SK-N-SH (cell line): Measurements from ENCODE around the gene CTBS. TPM values are rescaled to one million over a fixed set of nuclear protein-coding genes. Genes with fewer than 3 reads are reported as not detected.

Source experiments
- CTCF ChIA-PET: fragments of 300-600, 350-600 bp; formaldehyde crosslinking; extraction: SDS; loops from one replicate; lab custom pipeline; 2021; lab: Yijun Ruan, JAX
- POLR2A ChIA-PET: fragments of 350-600 bp; sonication (Branson Sonifier 250); formaldehyde crosslinking; extraction: SDS; loops from one replicate; lab custom pipeline; 2020; ENCODE audit warnings: antibody characterized with exemption, inconsistent platforms; lab: Yijun Ruan, JAX
- DNase-seq: peaks from one replicate; pipeline ENCODE4 v3.0.0; 2012
- H2AFZ ChIP-seq: fragments of 200-600 bp; sonication (generic); 2 replicates; pipeline ENCODE4 v1.8.1; 2016; ENCODE audit warnings: antibody characterized with exemption, mild to moderate bottlenecking, low read depth
- H3F3A ChIP-seq: fragments of 200-600 bp; sonication (generic); replicated peaks from 2 replicates; pipeline ENCODE3; 2016; ENCODE audit warnings: antibody characterized with exemption, mild to moderate bottlenecking; ENCODE audit not compliant: insufficient read depth
- H3K27ac ChIP-seq, 2 experiments: fragments of 200-500 bp in 1 of 2; fragments of 200-600 bp in 1 of 2; sonication (Bioruptor generic) in 1 of 2; sonication (generic), shearing (Covaris generic) in 1 of 2; 2 replicates each; pipeline versions ENCODE4 v1.5.1 to v1.6.1; 2014 to 2016; ENCODE audit warnings: low read depth in 2 of 2, inconsistent platforms in 1 of 2, low read length in 1 of 2, mild to moderate bottlenecking in 1 of 2, mixed read lengths in 1 of 2
- H3K27me3 ChIP-seq: fragments of 200-600 bp; sonication (generic), shearing (Covaris generic); 2 replicates; pipeline ENCODE4 v1.6.1; 2016; ENCODE audit warnings: mixed run types; ENCODE audit not compliant: insufficient read depth
- H3K36me3 ChIP-seq, 2 experiments: fragments of 200-500 bp in 1 of 2; fragments of 200-600 bp in 1 of 2; sonication (Bioruptor generic) in 1 of 2; sonication (generic) in 1 of 2; replicated peaks in 1 of 2; 2 replicates each; pipeline versions ENCODE3 to v1.5.1; 2014 to 2016; ENCODE audit warnings: low read length in 1 of 2, mild to moderate bottlenecking in 1 of 2; ENCODE audit not compliant: insufficient read depth in 2 of 2, control insufficient read depth in 1 of 2
- H3K4me1 ChIP-seq, 2 experiments: fragments of 200-500 bp in 1 of 2; fragments of 200-600 bp in 1 of 2; sonication (Bioruptor generic) in 1 of 2; sonication (generic), shearing (Covaris generic) in 1 of 2; 2 replicates each; pipeline versions ENCODE4 v1.5.1 to v1.6.1; 2014 to 2016; ENCODE audit warnings: low read depth in 1 of 2, low read length in 1 of 2, mixed run types in 1 of 2; ENCODE audit not compliant: insufficient read depth in 2 of 2, control insufficient read depth in 1 of 2
- H3K4me2 ChIP-seq: fragments of 200-600 bp; sonication (generic), shearing (Covaris generic); 2 replicates; pipeline ENCODE4 v1.6.1; 2017; ENCODE audit warnings: mixed run types
- H3K4me3 ChIP-seq, 2 experiments: fragments of 200-500 bp in 1 of 2; fragments of 200-600 bp in 1 of 2; sonication (Bioruptor generic) in 1 of 2; sonication (generic), shearing (Covaris generic) in 1 of 2; 2 replicates each; pipeline versions ENCODE4 v1.5.1 to v1.8.1; 2014 to 2016; ENCODE audit warnings: low read depth in 2 of 2, inconsistent platforms in 1 of 2, low read length in 1 of 2, mild to moderate bottlenecking in 1 of 2, mixed read lengths in 1 of 2, moderate library complexity in 1 of 2
- H3K79me2 ChIP-seq: fragments of 200-600 bp; sonication (generic); 2 replicates; pipeline ENCODE4 v1.8.1; 2017; ENCODE audit warnings: mild to moderate bottlenecking; ENCODE audit not compliant: insufficient read depth
- H3K9ac ChIP-seq: fragments of 200-600 bp; sonication (generic); 2 replicates; pipeline ENCODE4 v1.6.1; 2017; ENCODE audit warnings: mixed run types
- H3K9me2 ChIP-seq: fragments of 200-600 bp; sonication (generic); 2 replicates; pipeline ENCODE4 v1.6.1; 2017; ENCODE audit warnings: mixed run types
- H3K9me3 ChIP-seq: fragments of 200-600 bp; sonication (generic); 2 replicates; pipeline ENCODE4 v1.6.1; 2017; ENCODE audit warnings: mixed run types, mild to moderate bottlenecking, moderate library complexity
- H4K20me1 ChIP-seq: fragments of 200-600 bp; sonication (generic); 2 replicates; pipeline ENCODE4 v1.6.1; 2017; ENCODE audit warnings: mild to moderate bottlenecking, mixed run types; ENCODE audit not compliant: insufficient read depth
- ELF1 ChIP-seq: IDR thresholded peaks from 2 replicates; pipeline ENCODE4 v1.4.0; 2012
- FOXJ3 ChIP-seq: sonication (generic); formaldehyde crosslinking; IDR thresholded peaks from 2 replicates; pipeline ENCODE4 v1.5.1; 2020; ENCODE audit warnings: mild to moderate bottlenecking, missing genetic modification reagents
- FOXM1 ChIP-seq: IDR thresholded peaks from 2 replicates; pipeline ENCODE4 v1.4.0; 2012; ENCODE audit warnings: low read depth, mild to moderate bottlenecking
- GATA2 ChIP-seq: sonication (generic); formaldehyde crosslinking; IDR thresholded peaks from 2 replicates; pipeline ENCODE4 v1.5.0; 2020; ENCODE audit warnings: mild to moderate bottlenecking, missing genetic modification reagents
- JUND ChIP-seq: IDR thresholded peaks from 2 replicates; pipeline ENCODE4 v1.4.0; 2012
- NFIC ChIP-seq: IDR thresholded peaks from 2 replicates; pipeline ENCODE4 v1.4.0; 2012; ENCODE audit warnings: borderline replicate concordance
- SIN3A ChIP-seq: IDR thresholded peaks from 2 replicates; pipeline ENCODE4 v1.6.1; 2012; ENCODE audit warnings: low read depth, mild to moderate bottlenecking, low read length, moderate library complexity, borderline replicate concordance
- WGBS: methylation state at CpG from one replicate; pipeline ENCODE4 v1.1.6; 2017; ENCODE audit warnings: low lambda C conversion rate; 5-methylcytosine and 5-hydroxymethylcytosine counted together
- polyA plus RNA-seq, 3 experiments: library from polyadenylated mRNA; depleted of rRNA; stranded (reverse); fragments of >200 nt; gene quantifications; 2 replicates each; pipeline ENCODE4 v1.2.3, GENCODE V29; 2012
- TF ChIP-seq, protein P1 (sequence below): IDR thresholded peaks from 2 replicates; pipeline ENCODE4; 2012
- TF ChIP-seq, protein P2 (sequence below): IDR thresholded peaks from 2 replicates; pipeline ENCODE4 v1.6.1; 2012; ENCODE audit warnings: mild to moderate bottlenecking, low read depth, low read length, moderate library complexity

The CTBS gene
- polyA plus RNA-seq, 1 of the 3 experiments (the other 2 are of a cell fraction): 16.6 TPM

DNA sequence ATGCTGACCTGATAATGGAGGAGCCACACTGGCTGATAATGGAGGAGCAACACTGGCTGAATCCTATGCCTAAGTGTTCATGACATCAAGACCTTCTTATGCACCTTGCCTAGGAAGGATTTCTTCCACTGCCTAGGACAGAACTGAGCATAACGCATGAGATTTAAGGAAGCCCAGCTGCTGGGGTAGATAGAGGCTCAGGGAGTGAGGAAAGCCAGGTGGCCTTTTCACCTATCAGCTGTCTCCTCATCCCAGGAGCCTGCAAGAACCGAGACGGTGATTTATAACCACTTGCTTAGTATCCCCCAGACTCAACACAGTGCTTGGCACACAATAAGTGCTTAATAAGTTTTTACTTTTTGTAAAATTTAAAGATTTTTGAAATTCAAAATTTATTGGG, 7.4 kb upstream of the CTBS start:
- WGBS: 96% methylated on average over 3 of the region's 3 CpGs
- no peak for TF ChIP-seq FOXJ3 (CRISPR knock-in tag)

DNA sequence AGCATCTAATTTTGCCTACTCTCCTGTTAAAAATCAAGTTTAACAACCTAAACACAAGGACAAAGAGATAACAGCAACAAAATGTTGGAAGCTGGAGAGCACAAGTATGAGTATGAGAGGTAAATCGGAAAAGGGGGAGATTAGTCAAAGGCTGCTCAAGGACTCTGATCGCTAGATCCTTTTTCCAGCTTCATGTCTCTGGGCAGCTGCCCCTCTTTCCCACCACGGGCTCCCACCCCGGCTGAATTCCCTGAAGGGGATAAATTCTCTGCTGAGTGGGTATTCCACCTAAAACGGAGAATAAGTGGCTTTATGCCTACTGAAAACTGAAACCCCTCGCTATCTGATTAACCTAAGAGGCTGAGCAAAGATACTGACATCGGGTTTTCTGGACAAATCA, 696 bp upstream of the CTBS start:
- CTCF ChIA-PET: interaction anchor here (1.8 kb wide), 1 partner anchor 46 kb away, joined by 12 read pairs; no protein-coding TSS in a partner anchor
- Histone ChIP-seq H3K27me3 (no peaks in the 10 kb centered on the region), H3F3A (no peaks in the 10 kb centered on the region), H4K20me1 (no peaks in the 10 kb centered on the region), H3K27ac (peak overlapping the region; percentile 51 to 78; a peak in 3 of 4 replicates), H3K4me1 (peaks cover 6 to 14% of the 10 kb centered on the region in 2 experiments; a peak in 3 of 4 replicates), H2AFZ (peak overlapping the region; percentile 95), H3K36me3 (peaks cover 6% of the 10 kb centered on the region in 2 experiments), H3K79me2 (peaks cover 29% of the 10 kb centered on the region), H3K9me2 (no peaks in the 10 kb centered on the region), H3K4me3 (peak overlapping the region; percentile 78 to 79), H3K9me3 (no peaks in the 10 kb centered on the region), H3K9ac (peak overlapping the region; percentile 37), H3K4me2 (peak overlapping the region; percentile 79)
- DNase-seq: peak; percentile 26
- POLR2A ChIA-PET: interaction anchor here (1.0 to 1.9 kb wide), 3 partner anchors 44 to 498 kb away, joined by 3 to 12 read pairs (median 4); partner anchors contain the start of genes GNG5 and SPATA1
- 41% methylated on average over 7 of the region's 7 CpGs for WGBS
- no peak for TF ChIP-seq SIN3A
- TF ChIP-seq FOXM1: no peak
- TF ChIP-seq, protein P1, sequence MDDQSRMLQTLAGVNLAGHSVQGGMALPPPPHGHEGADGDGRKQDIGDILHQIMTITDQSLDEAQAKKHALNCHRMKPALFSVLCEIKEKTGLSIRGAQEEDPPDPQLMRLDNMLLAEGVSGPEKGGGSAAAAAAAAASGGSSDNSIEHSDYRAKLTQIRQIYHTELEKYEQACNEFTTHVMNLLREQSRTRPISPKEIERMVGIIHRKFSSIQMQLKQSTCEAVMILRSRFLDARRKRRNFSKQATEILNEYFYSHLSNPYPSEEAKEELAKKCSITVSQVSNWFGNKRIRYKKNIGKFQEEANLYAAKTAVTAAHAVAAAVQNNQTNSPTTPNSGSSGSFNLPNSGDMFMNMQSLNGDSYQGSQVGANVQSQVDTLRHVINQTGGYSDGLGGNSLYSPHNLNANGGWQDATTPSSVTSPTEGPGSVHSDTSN: no peak
- TF ChIP-seq ELF1: no peak
- TF ChIP-seq JUND: no peak
- TF ChIP-seq NFIC: no peak
- TF ChIP-seq, protein P2, sequence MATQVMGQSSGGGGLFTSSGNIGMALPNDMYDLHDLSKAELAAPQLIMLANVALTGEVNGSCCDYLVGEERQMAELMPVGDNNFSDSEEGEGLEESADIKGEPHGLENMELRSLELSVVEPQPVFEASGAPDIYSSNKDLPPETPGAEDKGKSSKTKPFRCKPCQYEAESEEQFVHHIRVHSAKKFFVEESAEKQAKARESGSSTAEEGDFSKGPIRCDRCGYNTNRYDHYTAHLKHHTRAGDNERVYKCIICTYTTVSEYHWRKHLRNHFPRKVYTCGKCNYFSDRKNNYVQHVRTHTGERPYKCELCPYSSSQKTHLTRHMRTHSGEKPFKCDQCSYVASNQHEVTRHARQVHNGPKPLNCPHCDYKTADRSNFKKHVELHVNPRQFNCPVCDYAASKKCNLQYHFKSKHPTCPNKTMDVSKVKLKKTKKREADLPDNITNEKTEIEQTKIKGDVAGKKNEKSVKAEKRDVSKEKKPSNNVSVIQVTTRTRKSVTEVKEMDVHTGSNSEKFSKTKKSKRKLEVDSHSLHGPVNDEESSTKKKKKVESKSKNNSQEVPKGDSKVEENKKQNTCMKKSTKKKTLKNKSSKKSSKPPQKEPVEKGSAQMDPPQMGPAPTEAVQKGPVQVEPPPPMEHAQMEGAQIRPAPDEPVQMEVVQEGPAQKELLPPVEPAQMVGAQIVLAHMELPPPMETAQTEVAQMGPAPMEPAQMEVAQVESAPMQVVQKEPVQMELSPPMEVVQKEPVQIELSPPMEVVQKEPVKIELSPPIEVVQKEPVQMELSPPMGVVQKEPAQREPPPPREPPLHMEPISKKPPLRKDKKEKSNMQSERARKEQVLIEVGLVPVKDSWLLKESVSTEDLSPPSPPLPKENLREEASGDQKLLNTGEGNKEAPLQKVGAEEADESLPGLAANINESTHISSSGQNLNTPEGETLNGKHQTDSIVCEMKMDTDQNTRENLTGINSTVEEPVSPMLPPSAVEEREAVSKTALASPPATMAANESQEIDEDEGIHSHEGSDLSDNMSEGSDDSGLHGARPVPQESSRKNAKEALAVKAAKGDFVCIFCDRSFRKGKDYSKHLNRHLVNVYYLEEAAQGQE: no peak
- no peak for TF ChIP-seq GATA2

More for the DNA sequence above, 7.4 kb upstream of the CTBS start:
- H3K9me3 ChIP-seq: no peaks in the 10 kb centered on the region
- H3K4me3 ChIP-seq: no peak overlapping the region
- no peak for DNase-seq
- H3K27ac ChIP-seq: no peak overlapping the region
- H3K27me3 ChIP-seq: no peaks in the 10 kb centered on the region
- no peaks in the 10 kb centered on the region for H3F3A ChIP-seq
- no peaks in the 10 kb centered on the region for H3K79me2 ChIP-seq
- no peak overlapping the region for H3K4me2 ChIP-seq
- H4K20me1 ChIP-seq: no peaks in the 10 kb centered on the region
- peaks cover 7 to 8% of the 10 kb centered on the region in 2 experiments; a peak in 2 of 4 replicates for H3K4me1 ChIP-seq
- H3K9ac ChIP-seq: no peak overlapping the region
- no peak overlapping the region for H2AFZ ChIP-seq
- H3K36me3 ChIP-seq: no peaks in the 10 kb centered on the region
- POLR2A ChIA-PET: no interaction called here
- CTCF ChIA-PET: no interaction called here
- H3K9me2 ChIP-seq: no peaks in the 10 kb centered on the region
